ENCODE results near the gene LEF1. TPM values are rescaled to one million over a fixed set of nuclear protein-coding genes. Genes with fewer than 3 reads are reported as not detected.

LEF1 gene
- total RNA-seq, 1 experiment from 2014 or later = 0.54 TPM

DNA sequence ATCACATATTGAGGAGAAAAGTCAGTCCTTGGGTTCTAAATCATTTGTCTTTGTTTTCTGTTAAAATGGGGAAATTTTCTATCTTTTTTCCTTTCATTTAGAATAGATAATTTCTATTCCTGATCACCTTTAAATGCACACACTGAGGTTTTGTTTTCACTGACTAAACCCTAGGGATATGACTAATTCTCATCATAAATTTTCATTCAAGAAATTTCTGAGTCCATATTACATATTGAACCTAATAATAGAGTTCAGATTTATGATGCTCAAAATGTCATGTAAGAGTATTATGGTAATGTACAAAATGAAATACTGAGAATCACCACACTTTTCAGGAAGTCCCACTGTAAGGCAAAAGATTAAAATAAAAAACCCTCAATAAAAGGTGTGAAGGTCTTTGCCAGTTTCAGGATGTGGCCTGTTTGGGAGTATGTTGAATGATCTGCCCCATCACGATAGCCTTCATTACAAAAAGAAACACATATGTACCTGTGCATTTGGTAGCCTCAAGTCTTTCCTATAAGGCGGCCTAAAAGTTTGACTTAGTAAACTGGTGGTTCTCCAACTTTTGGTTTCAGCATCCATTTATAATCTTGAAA, 49.4 kb downstream of the LEF1 start:
- Histone ChIP-seq H3K4me3 (ENCODE audit: low read depth in 2 of 2, low read length in 2 of 2) (no peak overlapping the region), H3K9me3 (ENCODE audit: control insufficient read depth, insufficient read depth, low read depth, low read length) (no peaks in the 10 kb centered on the region), H3K4me1 (ENCODE audit: control insufficient read depth, insufficient read depth, low read length) (peaks cover 8% of the 10 kb centered on the region), H3K36me3 (ENCODE audit: control insufficient read depth, insufficient read depth, low read length) (no peaks in the 10 kb centered on the region), H3K27me3 (ENCODE audit: control insufficient read depth, insufficient read depth, low read length) (no peaks in the 10 kb centered on the region), H3K27ac (ENCODE audit: low read length) (no peak overlapping the region)
- POLR2A ChIA-PET = no interaction called here
- ATAC-seq (no peak), DNase-seq (ENCODE audit: low read depth, low spot score) (no peak)
- TF ChIP-seq REST (IDR thresholded peaks at IDR 0.05; ENCODE audit: insufficient read depth in 1 of 2, low read depth in 2 of 2, low read length in 1 of 2) = no peak
- TF ChIP-seq SIN3A (IDR thresholded peaks at IDR 0.05; ENCODE audit: borderline replicate concordance, insufficient read depth, low read depth, low read length) = no peak
- TF ChIP-seq POLR2AphosphoS5 (IDR thresholded peaks at IDR 0.05; ENCODE audit: low read depth, low read length) = no peak
- no peak for TF ChIP-seq TCF7L2 (IDR thresholded peaks at IDR 0.05; ENCODE audit: low read depth, low read length)
- TF ChIP-seq, protein P1, sequence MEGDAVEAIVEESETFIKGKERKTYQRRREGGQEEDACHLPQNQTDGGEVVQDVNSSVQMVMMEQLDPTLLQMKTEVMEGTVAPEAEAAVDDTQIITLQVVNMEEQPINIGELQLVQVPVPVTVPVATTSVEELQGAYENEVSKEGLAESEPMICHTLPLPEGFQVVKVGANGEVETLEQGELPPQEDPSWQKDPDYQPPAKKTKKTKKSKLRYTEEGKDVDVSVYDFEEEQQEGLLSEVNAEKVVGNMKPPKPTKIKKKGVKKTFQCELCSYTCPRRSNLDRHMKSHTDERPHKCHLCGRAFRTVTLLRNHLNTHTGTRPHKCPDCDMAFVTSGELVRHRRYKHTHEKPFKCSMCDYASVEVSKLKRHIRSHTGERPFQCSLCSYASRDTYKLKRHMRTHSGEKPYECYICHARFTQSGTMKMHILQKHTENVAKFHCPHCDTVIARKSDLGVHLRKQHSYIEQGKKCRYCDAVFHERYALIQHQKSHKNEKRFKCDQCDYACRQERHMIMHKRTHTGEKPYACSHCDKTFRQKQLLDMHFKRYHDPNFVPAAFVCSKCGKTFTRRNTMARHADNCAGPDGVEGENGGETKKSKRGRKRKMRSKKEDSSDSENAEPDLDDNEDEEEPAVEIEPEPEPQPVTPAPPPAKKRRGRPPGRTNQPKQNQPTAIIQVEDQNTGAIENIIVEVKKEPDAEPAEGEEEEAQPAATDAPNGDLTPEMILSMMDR (IDR thresholded peaks at IDR 0.05) = no peak
- no TSS peak for BruUV-seq (replicated peaks)
- CTCF ChIA-PET = no interaction called here
- intact Hi-C loops (cut with micrococcal nuclease; ENCODE audit: unreplicated experiment) (no loop called here), in situ Hi-C loops (cut with HindIII; ENCODE audit: low pct_unique_long_range_greater_than_20kb, low sequenced_read_pairs) (no loop called here)

DNA sequence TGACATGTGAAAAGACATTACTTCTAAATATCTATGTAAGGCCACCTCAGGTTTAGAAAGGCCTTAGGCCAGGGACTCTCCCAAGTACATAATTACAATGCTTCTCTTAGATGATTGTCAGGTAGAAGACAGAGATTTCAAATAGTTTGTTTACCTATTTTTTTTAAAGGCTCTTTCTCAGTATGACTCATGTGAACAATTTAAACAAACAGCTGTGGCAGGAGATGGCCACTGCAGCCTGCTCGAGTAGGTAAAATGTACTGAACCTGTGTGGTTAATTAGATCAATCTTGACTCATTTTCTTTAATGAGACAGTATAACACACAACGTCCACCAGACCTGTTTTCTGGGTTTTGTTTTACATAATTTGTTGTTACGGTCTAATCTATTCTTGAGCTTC, 50.2 kb downstream of the LEF1 start:
- TF ChIP-seq, protein P1 (IDR thresholded peaks at IDR 0.05) = no peak
- TF ChIP-seq SIN3A (IDR thresholded peaks at IDR 0.05; ENCODE audit: borderline replicate concordance, insufficient read depth, low read depth, low read length) (no peak), POLR2AphosphoS5 (IDR thresholded peaks at IDR 0.05; ENCODE audit: low read depth, low read length) (no peak), TCF7L2 (IDR thresholded peaks at IDR 0.05; ENCODE audit: low read depth, low read length) (0 out of 2 replicates have a peak, but pooled peaks have one; percentile 23)
- 0 out of 2 replicates have a peak overlapping the region, but pooled peaks have one; percentile 12 for H3K27ac ChIP-seq (ENCODE audit: low read length)
- H3K4me1 ChIP-seq (ENCODE audit: control insufficient read depth, insufficient read depth, low read length) = peaks cover 8% of the 10 kb centered on the region
- H3K27me3 ChIP-seq (ENCODE audit: control insufficient read depth, insufficient read depth, low read length) = no peaks in the 10 kb centered on the region
- intact Hi-C loops (cut with micrococcal nuclease; ENCODE audit: unreplicated experiment) (no loop called here), in situ Hi-C loops (cut with HindIII; ENCODE audit: low pct_unique_long_range_greater_than_20kb, low sequenced_read_pairs) (no loop called here)
- no peaks in the 10 kb centered on the region for H3K36me3 ChIP-seq (ENCODE audit: control insufficient read depth, insufficient read depth, low read length)
- peak; percentile 94 for ATAC-seq
- no TSS peak for BruUV-seq (replicated peaks)
- no peaks in the 10 kb centered on the region for H3K9me3 ChIP-seq (ENCODE audit: control insufficient read depth, insufficient read depth, low read depth, low read length)
- POLR2A ChIA-PET = no interaction called here
- CTCF ChIA-PET = no interaction called here
- no peak for DNase-seq (ENCODE audit: low read depth, low spot score)
- H3K4me3 ChIP-seq (ENCODE audit: low read depth in 2 of 2, low read length in 2 of 2) = no peak overlapping the region
